Activated T-cell treated with anti-CD3 and anti-CD28 coated beads, Interleukin-2, amount 50 U/mL, for 1 hour (primary cell): ENCODE measurements around the gene PLD1.
"Not testable (repeated sequence)": the region's sequence is repeated elsewhere in the genome, so short reads cannot be mapped to it uniquely, and the experiment has no call there.

ENCODE experiments used
- DNase-seq: peaks from one replicate; pipeline ENCODE4 v3.0.0-alpha.2; 2020

PLD1 gene

GRCh38 chr3:171768281-171768900 is 41.9 kb downstream of the PLD1 start:
- no peak for DNase-seq

DNA sequence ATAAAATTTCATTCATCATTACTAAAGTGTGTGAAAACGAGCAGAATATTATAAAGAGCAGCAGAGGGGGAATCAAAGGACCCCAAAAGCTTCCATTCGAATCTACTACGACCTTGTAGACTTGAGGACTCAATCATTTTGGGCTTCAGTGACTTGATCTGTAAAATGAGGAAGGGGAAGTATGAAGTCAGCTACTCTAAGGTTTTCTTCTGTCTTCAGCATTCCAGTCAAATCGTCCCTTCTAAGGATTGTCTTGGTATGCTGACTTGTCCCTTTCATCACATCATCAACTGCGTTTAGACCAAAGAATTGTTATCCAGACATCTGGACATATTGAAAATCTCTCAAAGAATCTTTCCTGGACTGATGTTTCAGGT is 44.8 kb downstream of the PLD1 start:
- no peak for DNase-seq

- DNase-seq: no peak
Measured at GRCh38 chr3:171763392-171763791, 46.9 kb downstream of the PLD1 start.

- no peak for DNase-seq
Measured at GRCh38 chr3:171760477-171760876, 49.8 kb downstream of the PLD1 start.

GRCh38 chr3:171758109-171758508 is 52.2 kb downstream of the PLD1 start:
- DNase-seq: no peak

GRCh38 chr3:171757361-171758034 is 52.8 kb downstream of the PLD1 start:
- no peak for DNase-seq

GRCh38 chr3:171755656-171756055 is 54.6 kb downstream of the PLD1 start:
- no peak for DNase-seq

- DNase-seq: no peak
Measured at GRCh38 chr3:171755015-171755589, 55.2 kb downstream of the PLD1 start.

- DNase-seq: no peak
Measured at GRCh38 chr3:171753665-171754408, 56.4 kb downstream of the PLD1 start.

- no peak for DNase-seq
Measured at GRCh38 chr3:171753025-171753472, 57.2 kb downstream of the PLD1 start.

DNA sequence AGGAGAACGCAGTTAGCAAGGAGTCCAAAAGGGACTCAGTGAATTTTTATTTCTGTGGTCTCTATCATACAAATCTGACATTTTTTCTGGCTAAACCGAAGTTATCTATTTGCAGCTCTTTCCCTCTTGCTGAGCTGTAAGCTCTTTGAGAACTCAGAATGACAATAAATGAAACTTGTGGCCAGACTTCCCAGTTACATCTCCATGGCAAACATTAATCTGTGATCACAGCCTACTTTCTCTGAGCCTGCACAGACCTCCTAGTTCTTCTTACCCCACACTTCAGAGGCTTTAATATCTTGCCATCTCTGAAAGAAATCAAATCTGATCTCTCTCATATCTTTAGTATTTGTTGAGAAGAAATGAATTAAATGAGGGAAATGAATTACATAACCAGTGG is 58.0 kb downstream of the PLD1 start:
- DNase-seq: no peak

GRCh38 chr3:171749124-171749523 is 61.2 kb downstream of the PLD1 start:
- DNase-seq: no peak

DNA sequence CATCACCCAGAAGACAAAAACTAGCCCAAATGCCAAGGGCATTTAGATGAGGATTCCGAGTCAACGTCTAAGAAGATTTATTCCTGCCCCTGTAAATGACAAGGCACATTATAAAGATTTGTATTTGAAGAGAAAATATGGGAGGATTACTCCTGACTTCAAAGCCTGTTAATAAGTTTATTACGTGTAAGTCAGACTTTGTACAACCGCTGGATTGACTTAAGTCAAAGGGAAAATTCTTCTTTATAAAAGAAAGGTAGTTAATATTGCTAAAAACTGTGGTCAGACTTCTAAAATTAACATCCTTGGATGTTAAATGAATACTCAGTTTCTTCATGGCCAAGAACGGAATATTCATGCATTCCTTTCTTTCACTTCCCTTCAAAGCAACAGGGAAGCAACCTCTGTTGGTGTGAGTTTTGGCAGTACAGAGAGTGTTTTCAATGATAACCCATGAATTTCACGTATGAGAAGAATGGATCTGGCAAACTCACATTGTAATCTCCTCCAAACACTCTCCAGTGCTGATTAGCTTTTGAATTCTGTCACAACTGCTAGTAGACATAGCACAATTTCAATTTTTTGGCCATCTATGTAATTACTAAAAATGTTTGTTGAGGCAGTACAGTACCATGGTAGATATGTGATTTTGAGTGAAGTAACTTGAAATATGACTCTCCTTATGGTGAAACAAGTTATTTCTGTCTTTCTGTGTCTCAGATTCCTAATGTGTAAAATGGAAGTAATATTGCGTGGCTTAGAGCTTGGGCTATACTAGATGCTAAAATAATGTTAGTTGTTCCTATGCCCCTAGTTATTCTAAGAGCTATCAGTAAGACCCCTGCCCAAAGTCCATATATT is 62.0 kb downstream of the PLD1 start:
- no peak for DNase-seq

DNA sequence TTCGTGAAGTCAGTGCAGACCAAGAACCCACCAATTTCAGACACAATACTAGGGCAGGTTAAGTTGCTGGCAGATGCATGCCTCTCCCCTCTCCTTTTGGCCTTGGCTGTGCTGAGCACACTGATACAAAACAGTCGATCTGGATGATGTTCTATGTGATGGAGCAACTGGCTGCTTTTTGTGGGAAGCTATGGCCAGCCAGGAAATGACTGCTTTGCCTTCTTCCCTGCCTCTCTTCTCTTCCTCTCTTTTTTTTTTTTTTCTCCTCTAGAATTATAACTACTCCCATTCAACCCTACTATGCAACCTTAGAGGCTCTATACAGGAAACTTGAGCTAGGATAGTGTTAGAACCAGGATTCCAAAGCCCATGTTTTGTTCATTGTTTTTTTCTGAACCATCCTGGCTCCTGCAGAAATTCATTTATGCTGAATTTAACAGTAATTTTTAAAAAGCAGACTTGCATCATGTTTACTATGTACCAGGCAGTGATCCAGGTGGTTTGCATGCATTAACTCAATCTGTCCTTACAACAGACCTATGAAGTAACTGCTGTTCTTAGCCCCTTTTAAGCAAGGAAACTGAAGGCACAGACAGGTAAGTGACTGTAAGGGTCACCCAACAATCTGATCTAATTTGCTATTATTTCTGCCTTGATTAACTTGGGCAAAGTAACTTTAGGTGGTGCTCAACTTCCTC is 62.9 kb downstream of the PLD1 start:
- no peak for DNase-seq

DNA sequence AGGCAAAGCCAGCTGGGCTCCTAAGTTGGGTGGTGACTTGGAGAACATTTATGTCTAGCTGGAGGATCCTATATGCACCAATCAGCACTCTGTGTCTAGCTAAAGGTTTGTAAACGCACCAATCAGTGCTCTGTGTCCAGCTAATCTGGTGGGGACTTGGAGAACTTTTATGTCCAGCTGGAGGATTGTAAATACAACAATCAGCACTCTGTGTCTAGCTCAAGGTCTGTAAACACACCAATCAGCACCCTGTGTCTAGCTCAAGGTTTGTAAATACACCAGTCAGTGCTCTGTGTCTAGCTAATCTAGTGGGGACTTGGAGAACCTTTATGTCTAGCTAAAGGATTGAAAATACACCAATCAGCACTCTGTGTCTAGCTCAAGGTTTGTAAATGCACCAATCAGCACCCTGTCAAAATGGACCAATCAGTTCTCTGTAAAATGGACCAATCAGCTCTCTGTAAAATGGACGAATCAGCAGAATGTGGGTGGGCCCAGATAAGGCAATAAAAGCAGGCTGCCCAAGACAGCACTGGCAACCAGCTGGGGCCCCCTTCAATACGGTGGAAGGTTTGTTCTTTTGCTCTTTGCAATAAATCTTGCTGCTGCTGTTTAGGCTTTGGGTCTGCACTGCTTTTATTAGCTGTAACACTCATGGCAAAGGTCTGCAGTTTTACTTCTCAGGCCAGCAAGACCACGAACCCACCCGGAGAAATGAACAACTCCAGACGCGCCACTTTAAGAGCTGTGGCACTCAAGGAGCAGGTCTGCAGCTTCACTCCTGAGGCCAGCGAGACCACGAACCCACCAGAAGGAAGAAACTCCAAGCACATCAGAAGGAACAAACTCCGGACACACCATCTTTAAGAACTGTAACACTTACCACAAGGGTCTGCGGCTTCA is 63.7 kb downstream of the PLD1 start:
- DNase-seq: not testable (repeated sequence)

DNA sequence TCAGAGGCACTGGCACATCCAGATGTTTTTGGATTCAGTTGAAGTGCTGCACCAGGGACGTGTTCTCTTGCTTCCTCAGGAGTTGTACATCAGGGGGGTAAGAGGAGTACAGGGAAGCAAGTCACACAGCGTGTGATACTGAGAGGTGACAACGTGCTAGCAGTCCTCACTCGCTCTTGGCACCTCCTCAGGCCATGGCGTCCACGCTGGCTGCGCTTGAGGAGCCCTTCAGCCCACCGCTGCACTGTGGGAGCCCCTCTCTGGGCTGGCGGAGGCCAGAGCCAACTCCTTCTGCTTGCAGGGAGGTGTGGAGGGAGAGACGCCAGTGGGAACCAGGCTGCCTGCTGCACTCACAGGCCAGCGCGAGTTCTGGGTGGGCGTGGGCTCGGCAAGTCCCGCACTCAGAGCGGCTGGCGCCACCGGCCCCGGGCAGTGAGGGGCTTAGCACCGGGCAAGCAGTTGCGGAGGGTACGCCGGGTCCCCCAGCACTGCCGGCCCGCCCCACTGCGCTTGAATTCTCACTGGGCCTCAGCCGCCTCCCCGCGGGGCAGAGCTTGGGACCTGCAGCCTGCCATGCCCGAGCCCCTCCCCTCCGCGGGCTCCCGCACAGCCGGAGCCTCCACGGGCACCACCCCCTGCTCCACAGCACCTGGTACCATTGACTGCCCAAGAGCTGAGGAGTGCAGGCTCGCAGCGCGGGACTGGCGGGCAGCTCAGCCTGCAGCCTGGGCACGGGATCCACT is 64.5 kb downstream of the PLD1 start:
- no peak for DNase-seq

DNA sequence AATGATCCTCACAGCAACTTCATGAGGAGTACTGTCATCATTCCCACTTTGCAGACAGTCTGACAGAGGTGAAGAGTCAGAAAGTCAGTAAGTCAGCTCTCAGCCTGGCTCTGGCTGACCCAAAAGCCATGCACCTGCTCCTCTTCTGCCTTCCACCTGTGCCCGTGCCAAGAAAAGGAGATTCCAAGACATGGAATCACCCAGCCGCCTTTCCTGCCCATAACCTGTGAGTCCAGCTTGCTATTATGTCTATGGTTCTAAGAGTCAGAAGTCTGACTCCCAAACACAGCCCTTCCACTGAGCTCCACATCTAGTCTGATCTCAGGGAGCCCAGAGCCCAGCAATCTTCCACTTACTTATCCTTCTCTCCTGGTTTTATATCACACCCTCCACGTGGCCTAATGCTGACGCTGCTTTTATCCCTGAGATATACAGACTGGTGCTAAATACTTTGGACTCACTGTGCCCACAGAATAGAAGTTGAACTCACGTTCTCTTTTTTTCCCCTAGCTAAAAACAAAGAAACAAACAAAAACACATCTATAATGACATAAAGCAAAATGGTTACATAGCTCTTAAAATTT is 66.0 kb downstream of the PLD1 start:
- no peak for DNase-seq

- no peak for DNase-seq
Measured at GRCh38 chr3:171743327-171744157, 66.7 kb downstream of the PLD1 start.

- DNase-seq: no peak
Measured at GRCh38 chr3:171741377-171741776, 68.9 kb downstream of the PLD1 start.
